Fibroblast of lung (primary cell): Measurements from ENCODE around the gene CAPN13.

Source experiments
- EZH2 ChIP-seq: IDR thresholded peaks from 2 replicates; pipeline ENCODE4 v1.5.1; 2012; ENCODE audit warnings: low read length, control low read depth, mild to moderate bottlenecking; ENCODE audit errors: missing control alignments
- TF ChIP-seq, protein P1 (sequence below), 2 donors: IDR thresholded peaks in 1 of 2; conservative IDR thresholded peaks in 1 of 2; 1 replicate in 1 of 2; 2 replicates in 1 of 2; pipeline ENCODE4 v1.5.1; 2011 to 2012; ENCODE audit warnings: low read length in 2 of 2, control low read depth in 1 of 2, inconsistent platforms in 1 of 2, low read depth in 1 of 2, mild to moderate bottlenecking in 1 of 2

DNA sequence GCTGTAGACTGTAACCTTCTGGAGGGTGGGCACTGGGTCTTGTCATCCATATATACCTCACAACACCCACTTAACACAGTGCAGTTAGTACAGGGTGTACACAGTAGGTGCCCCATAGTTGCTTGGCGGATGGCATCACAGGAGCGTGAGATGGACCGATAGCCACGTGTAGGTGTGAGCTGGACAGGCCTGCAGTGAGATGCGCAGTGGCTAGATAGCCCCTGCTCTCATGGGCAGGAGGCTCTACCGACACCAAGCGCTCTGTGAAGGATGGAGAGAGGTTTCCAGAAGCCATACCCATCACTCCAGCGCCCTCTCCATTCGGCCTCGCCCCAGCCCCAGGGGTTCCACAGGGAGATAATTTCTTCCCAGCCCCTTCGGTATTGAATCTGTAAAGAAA, 49.5 kb downstream of the CAPN13 start:
- TF ChIP-seq, protein P1, sequence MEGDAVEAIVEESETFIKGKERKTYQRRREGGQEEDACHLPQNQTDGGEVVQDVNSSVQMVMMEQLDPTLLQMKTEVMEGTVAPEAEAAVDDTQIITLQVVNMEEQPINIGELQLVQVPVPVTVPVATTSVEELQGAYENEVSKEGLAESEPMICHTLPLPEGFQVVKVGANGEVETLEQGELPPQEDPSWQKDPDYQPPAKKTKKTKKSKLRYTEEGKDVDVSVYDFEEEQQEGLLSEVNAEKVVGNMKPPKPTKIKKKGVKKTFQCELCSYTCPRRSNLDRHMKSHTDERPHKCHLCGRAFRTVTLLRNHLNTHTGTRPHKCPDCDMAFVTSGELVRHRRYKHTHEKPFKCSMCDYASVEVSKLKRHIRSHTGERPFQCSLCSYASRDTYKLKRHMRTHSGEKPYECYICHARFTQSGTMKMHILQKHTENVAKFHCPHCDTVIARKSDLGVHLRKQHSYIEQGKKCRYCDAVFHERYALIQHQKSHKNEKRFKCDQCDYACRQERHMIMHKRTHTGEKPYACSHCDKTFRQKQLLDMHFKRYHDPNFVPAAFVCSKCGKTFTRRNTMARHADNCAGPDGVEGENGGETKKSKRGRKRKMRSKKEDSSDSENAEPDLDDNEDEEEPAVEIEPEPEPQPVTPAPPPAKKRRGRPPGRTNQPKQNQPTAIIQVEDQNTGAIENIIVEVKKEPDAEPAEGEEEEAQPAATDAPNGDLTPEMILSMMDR (conservative IDR thresholded peaks at IDR 0.05 in 1 of 2, IDR thresholded peaks at IDR 0.05 in 1 of 2; ENCODE audit: low read depth in 1 of 2, low read length in 2 of 2): no peak
- TF ChIP-seq EZH2: no peak
